Suprapubic skin (tissue), 4 donors: ENCODE data around the gene BBC3. TPM values are rescaled to one million over a fixed set of nuclear protein-coding genes. Genes with fewer than 3 reads are reported as not detected.

Experiments used
- DNase-seq, 2 donors: peaks; one replicate each; pipeline ENCODE4 v3.0.0-alpha.2; 2019; ENCODE audit warnings: low spot score in 2 of 2
- H3K27ac ChIP-seq: fragments of 200-600 bp; sonication (generic); one replicate; pipeline ENCODE4 v1.5.1; 2019
- H3K27me3 ChIP-seq: fragments of 200-600 bp; sonication (generic); one replicate; pipeline ENCODE4 v1.5.1; 2019
- H3K36me3 ChIP-seq: fragments of 200-600 bp; sonication (generic); one replicate; pipeline ENCODE4 v1.5.1; 2019
- H3K4me1 ChIP-seq: fragments of 200-600 bp; sonication (generic); one replicate; pipeline ENCODE4 v1.5.1; 2019
- H3K4me3 ChIP-seq: fragments of 200-600 bp; sonication (generic); one replicate; pipeline ENCODE4 v1.5.1; 2019; ENCODE audit warnings: mild to moderate bottlenecking
- H3K9me3 ChIP-seq: fragments of 200-600 bp; sonication (generic); one replicate; pipeline ENCODE4 v1.5.1; 2019
- EP300 ChIP-seq: sonication (generic); formaldehyde crosslinking; IDR thresholded peaks from one replicate; pipeline ENCODE4 v1.6.1; 2017; ENCODE audit warnings: antibody characterized with exemption
- POLR2A ChIP-seq, 2 donors: fragments of 450-650 bp; IDR thresholded peaks; one replicate each; pipeline ENCODE4 v1.6.1; 2017; ENCODE audit warnings: antibody characterized with exemption in 2 of 2, mild to moderate bottlenecking in 2 of 2, moderate library complexity in 2 of 2
- POLR2AphosphoS5 ChIP-seq, 3 donors: sonication (generic); formaldehyde crosslinking; IDR thresholded peaks; one replicate each; pipeline ENCODE4 v1.6.1; 2017; ENCODE audit warnings: antibody characterized with exemption in 3 of 3
- WGBS: methylation state at CpG from one replicate; pipeline ENCODE4 v1.1.5; 2018; 5-methylcytosine and 5-hydroxymethylcytosine counted together
- total RNA-seq, 4 donors: library from RNA; depleted of rRNA; stranded (reverse); fragments of >200 nt; gene quantifications; one replicate each; pipeline ENCODE4 v1.1.0, GENCODE V29; 2016
- TF ChIP-seq, protein P1 (sequence below), 2 donors: fragments of 200-600 bp in 1 of 2; fragments of 450-650 bp in 1 of 2; sonication (generic) in 1 of 2; IDR thresholded peaks; one replicate each; pipeline ENCODE4 v1.5.1; 2016 to 2019; ENCODE audit warnings: antibody characterized with exemption in 2 of 2, mild to moderate bottlenecking in 1 of 2, moderate library complexity in 1 of 2

Gene BBC3
- total RNA-seq, 4 donors from 2014 or later, result 5.6 to 13.6 (median 9.7) TPM

DNA sequence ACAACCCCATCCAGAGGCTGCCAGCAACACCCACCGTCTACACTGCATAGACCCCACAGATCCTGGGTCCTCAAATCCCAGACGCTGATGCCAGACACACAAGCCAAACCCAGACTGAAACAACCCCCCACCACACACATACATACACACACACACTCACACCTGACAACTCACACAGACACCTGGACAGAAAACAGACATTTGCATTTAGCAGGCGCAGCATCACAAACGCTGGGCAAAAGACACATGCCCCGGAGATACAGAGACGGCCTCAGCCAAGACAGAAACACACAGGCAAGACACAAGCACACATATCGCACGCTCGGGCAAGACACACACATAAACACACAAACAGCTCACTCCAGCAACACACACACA, 1.3 kb downstream of the BBC3 start:
- peaks cover 67% of the 10 kb centered on the region for H3K4me1 ChIP-seq

DNA sequence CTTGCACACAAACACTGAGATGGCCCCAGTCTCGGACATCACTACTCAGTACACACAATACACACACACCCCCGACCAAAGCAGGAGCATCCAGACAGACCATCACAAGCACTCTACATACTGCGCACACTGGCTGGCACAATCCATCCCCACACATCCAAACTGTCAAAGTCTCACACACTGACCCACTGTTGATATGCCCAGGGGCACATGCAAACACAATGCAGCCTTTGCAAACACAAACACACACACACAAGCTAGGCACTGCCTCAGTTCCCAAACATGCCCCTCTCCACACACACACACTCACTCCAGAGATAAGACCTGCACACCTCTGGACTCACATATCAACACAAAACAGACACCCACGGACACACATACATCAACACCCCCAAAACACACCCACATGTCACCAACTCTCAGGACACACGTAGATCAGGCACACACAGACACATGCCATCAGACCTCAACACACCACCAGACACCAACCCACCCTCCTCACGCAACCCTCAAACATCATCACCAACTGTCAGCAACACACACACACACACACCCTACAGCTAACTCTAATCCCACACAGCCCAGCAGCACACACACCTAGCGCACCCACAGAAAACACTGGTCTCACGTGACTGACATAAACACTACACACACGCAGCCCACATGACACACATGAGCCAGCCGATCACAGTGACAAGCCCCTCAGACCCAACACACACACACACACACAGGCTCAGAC, 1.9 kb downstream of the BBC3 start:
- TF ChIP-seq POLR2A (IDR thresholded peaks at IDR 0.05) (no peak), EP300 (no peak), POLR2AphosphoS5 (IDR thresholded peaks at IDR 0.05) (no peak)
- TF ChIP-seq, protein P1, sequence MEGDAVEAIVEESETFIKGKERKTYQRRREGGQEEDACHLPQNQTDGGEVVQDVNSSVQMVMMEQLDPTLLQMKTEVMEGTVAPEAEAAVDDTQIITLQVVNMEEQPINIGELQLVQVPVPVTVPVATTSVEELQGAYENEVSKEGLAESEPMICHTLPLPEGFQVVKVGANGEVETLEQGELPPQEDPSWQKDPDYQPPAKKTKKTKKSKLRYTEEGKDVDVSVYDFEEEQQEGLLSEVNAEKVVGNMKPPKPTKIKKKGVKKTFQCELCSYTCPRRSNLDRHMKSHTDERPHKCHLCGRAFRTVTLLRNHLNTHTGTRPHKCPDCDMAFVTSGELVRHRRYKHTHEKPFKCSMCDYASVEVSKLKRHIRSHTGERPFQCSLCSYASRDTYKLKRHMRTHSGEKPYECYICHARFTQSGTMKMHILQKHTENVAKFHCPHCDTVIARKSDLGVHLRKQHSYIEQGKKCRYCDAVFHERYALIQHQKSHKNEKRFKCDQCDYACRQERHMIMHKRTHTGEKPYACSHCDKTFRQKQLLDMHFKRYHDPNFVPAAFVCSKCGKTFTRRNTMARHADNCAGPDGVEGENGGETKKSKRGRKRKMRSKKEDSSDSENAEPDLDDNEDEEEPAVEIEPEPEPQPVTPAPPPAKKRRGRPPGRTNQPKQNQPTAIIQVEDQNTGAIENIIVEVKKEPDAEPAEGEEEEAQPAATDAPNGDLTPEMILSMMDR (IDR thresholded peaks at IDR 0.05), result no peak
- 8% methylated on average over 10 of the region's 10 CpGs for WGBS
- H3K27ac ChIP-seq, result peak overlapping the region; percentile 96
- no peaks in the 10 kb centered on the region for H3K27me3 ChIP-seq
- DNase-seq, result no peak
- H3K9me3 ChIP-seq, result no peaks in the 10 kb centered on the region
- peaks cover 67% of the 10 kb centered on the region for H3K4me1 ChIP-seq
- H3K4me3 ChIP-seq, result peak overlapping the region; percentile 93
- H3K36me3 ChIP-seq, result no peaks in the 10 kb centered on the region

More for the DNA sequence above, 1.3 kb downstream of the BBC3 start:
- DNase-seq, result no peak
- Histone ChIP-seq H3K4me3 (peak overlapping the region; percentile 93), H3K27me3 (no peaks in the 10 kb centered on the region), H3K27ac (peak overlapping the region; percentile 96), H3K36me3 (no peaks in the 10 kb centered on the region), H3K9me3 (no peaks in the 10 kb centered on the region)
- WGBS, result 3% methylated on average over 9 of the region's 9 CpGs
- TF ChIP-seq, protein P1 (IDR thresholded peaks at IDR 0.05), result no peak
- TF ChIP-seq EP300, result no peak
- TF ChIP-seq POLR2A (IDR thresholded peaks at IDR 0.05), result no peak
- no peak for TF ChIP-seq POLR2AphosphoS5 (IDR thresholded peaks at IDR 0.05)

DNA sequence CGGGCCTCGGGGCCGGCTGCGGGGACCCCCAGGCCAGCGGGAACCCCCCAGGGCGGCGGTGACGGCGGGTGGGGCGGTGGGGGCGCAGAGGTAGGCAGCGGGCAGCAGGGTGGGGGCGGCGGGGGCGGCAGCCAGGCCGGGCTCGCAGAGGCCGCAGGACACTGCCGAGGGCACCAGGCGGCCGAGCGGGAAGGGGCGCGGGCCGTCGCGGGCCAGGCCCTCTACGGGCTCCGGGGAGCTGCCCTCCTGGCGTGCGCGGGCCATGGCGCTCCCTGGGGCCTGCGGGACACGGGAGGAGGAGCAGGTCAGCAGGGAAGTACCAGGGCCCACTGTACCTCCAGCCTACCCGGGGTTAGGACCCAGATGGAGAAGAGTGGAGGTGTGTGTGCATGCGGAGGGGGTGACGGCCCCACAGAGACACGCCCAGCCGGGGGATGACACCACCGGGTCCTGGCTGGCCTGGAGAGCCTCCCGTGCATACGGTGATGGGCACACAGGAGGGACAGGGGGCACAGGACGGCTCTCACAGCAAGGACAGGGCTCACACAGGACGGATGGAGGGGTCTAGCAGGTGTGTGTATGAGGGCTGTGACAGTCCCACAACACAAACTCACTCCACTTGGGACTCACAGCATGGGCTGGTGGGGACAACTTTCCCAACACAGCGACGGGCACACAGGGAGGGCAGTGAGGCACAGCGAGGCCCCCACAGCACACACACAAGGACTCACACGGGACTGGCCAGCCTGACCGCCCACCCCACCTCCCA, 2.6 kb downstream of the BBC3 start:
- 2% methylated on average over 17 of the region's 50 CpGs for WGBS
- DNase-seq, result peak in 1 of 2 donors; percentile 84
- H3K9me3 ChIP-seq, result no peaks in the 10 kb centered on the region
- peak overlapping the region; percentile 93 for H3K4me3 ChIP-seq
- peak overlapping the region; percentile 96 for H3K27ac ChIP-seq
- TF ChIP-seq EP300 (no peak), POLR2A (IDR thresholded peaks at IDR 0.05) (no peak), POLR2AphosphoS5 (IDR thresholded peaks at IDR 0.05) (no peak)
- TF ChIP-seq, protein P1 (IDR thresholded peaks at IDR 0.05), result no peak
- peaks cover 67% of the 10 kb centered on the region for H3K4me1 ChIP-seq
- peaks cover 6% of the 10 kb centered on the region for H3K36me3 ChIP-seq
- H3K27me3 ChIP-seq, result no peaks in the 10 kb centered on the region

DNA sequence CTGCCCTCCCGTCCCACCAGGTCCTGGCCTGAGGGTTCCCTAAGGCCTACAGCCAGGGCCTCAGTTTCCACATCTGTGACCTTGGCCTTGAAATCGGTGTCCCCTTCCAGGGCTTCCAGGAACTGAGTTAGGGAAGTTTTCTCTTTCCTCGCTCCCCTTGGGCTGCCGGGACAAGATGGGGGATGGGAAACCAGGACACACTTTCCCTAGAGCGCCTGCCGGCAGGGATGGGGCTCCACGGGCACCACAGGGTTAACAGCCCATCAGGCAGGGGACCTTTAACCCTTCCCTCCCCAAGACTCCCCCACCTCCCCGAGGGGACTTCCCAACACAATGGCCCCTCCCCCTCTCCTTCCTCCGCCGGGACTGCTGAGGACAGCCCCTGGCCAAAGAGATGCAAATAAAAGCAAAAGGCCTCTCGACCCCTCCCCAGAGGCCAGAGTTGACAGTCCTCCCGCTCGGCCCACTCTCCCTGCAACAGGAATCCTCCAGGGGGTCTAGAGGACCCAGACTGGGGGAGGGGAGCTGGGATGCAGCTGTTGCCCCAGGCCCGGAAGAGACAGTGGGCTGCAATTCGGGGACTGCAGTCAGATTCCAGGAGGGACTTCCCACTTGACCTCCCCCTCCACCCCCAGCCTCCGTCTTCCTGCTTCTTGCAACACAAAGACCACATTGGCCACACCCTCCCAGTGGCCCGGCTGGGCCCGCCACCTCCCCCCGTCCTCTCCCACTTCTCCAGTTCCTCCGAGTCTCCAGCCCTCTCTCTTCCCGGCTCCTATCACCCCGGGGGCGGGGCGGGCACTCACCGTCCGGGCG, 3.4 kb downstream of the BBC3 start:
- Histone ChIP-seq H3K4me1 (peaks cover 61% of the 10 kb centered on the region), H3K36me3 (peaks cover 9% of the 10 kb centered on the region), H3K27me3 (no peaks in the 10 kb centered on the region), H3K9me3 (no peaks in the 10 kb centered on the region), H3K4me3 (peak overlapping the region; percentile 93), H3K27ac (peak overlapping the region; percentile 96)
- DNase-seq, result peak; percentile 97
- TF ChIP-seq, protein P1 (IDR thresholded peaks at IDR 0.05), result no peak
- peak in 1 of 3 donors; percentile 7 for TF ChIP-seq POLR2AphosphoS5 (IDR thresholded peaks at IDR 0.05)
- WGBS, result 7% methylated on average over 7 of the region's 27 CpGs
